MM.1S (cell line): ENCODE results near the gene COL26A1.

Experiments
- EZH2 ChIP-seq: fragments of 300-600 bp; sonication (generic); optimal IDR thresholded peaks from 2 replicates; pipeline ENCODE3; 2017; ENCODE audit warnings: low read depth, mild to moderate bottlenecking, antibody characterized with exemption, low read length, mixed read lengths
- TF ChIP-seq, protein P1 (sequence below): fragments of 300-600 bp; sonication (generic); IDR thresholded peaks from 2 replicates; pipeline ENCODE4 v1.5.1; 2016; ENCODE audit warnings: antibody characterized with exemption, low read length, mixed read lengths

DNA sequence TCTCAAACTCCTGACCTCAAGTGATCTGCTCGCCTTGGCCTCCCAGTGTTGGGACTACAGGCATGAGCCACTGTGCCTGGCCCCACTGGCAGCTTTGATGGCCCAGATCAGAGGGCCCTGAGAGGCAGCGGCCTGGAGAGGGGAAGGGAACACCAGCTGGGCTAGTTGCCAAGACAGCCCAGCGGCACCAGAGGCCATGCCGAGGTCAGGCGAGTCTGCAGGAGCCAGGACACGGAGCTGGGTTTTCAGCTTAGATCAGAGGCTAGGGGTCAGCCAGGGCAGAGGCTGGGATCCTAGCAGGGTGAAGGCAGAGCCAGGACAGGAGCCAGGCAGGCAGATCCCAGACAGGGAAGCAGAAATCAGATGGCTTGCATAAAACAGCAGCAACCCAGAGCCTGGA, 173.6 kb downstream of the COL26A1 start:
- TF ChIP-seq, protein P1, sequence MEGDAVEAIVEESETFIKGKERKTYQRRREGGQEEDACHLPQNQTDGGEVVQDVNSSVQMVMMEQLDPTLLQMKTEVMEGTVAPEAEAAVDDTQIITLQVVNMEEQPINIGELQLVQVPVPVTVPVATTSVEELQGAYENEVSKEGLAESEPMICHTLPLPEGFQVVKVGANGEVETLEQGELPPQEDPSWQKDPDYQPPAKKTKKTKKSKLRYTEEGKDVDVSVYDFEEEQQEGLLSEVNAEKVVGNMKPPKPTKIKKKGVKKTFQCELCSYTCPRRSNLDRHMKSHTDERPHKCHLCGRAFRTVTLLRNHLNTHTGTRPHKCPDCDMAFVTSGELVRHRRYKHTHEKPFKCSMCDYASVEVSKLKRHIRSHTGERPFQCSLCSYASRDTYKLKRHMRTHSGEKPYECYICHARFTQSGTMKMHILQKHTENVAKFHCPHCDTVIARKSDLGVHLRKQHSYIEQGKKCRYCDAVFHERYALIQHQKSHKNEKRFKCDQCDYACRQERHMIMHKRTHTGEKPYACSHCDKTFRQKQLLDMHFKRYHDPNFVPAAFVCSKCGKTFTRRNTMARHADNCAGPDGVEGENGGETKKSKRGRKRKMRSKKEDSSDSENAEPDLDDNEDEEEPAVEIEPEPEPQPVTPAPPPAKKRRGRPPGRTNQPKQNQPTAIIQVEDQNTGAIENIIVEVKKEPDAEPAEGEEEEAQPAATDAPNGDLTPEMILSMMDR = no peak
- TF ChIP-seq EZH2 = no peak
